ENCODE measurements around the gene TMX4.
A peak's percentile ranks its signal among the peaks of the same experiment; 100 is the strongest.
"Not testable (repeated sequence)": the region's sequence is repeated elsewhere in the genome, so short reads cannot be mapped to it uniquely, and the experiment has no call there.

TMX4 gene

DNA sequence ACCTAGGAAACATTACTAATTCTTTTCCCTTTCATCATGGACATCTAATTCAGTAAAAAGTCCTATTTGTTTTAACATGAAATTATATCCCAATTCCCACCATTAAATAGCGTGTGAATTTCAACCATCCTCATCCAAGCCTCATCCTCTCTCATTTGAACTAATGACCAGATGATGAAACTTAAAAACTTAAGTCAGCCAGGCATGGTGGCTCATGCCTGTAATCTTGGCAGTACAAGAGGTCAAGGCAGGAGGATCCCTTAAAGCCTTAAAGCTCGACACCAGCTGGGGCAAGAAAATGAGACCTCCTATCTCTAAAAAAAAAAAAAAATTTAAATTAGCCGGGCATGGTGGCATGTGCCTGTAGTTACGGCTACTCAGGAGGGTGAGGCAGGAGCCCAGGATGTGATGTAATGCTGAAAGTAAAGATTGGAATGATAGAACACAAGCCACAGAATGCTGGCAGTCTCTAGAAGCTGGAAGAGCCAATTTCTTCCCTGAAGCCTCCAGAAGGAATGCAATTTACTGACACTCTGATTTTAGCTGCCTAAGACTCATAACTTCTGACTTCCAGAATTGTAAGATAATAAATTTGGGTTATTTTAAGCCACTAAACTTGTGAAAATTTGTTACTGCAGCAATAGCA, 52.2 kb downstream of the TMX4 start:
- DNase-seq (ENCODE audit: low spot score): peak; percentile 65

DNA sequence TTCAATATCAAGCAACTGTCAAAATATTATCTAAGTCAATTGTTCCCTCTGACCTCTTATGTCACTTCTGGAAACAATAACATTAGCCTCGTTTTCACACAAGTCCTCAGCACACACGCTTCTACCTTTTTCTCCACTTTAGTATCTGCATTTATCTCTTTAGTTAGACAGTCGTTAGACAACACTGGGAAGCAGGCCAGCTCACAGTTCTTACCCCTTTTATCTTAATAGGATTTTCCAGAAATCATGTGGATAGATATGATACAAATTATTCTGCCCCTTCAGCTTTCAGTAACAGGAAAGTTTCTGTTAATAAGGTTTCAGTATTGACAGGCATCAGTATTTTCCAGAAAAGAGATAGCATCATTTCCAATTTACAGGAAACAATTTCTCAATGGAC, 53.4 kb downstream of the TMX4 start:
- DNase-seq (ENCODE audit: low spot score): no peak

DNA sequence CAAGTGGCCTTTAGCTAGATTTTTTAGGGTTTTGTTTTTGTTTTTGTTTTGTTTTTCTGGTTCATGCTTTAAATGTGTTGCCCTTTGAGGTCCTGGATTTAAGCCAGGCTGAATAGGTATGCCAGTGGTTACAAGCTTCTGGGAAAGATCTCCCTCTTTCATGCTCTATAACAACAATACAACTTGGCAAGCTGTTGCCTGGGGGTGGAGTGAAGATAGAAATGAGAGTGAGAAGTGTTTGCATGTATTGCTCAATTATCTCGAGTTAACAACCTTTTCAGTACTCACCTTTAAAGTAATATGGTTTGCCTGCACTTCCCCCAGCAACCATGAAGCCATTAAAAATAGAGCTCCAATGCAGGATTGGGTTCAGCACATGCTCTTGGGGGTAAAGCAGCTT, 60.1 kb downstream of the TMX4 start:
- no peak for DNase-seq (ENCODE audit: low spot score)

DNA sequence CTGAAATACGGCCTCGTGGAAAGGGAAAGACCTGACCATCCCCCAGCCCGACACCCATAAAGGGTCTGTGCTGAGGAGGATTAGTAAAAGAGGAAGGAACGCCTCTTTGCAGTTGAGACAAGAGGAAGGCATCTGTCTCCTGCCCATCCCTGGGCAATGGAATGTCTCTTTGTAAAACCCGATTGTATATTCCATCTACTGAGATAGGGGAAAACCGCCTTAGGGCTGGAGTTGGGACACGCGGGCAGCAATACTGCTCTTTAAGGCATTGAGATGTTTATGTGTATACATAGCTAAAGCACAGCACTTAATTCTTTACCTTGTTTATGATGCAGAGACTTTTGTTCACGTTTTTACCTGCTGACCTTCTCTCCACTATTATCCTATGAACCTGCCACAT, 63.0 kb downstream of the TMX4 start:
- DNase-seq (ENCODE audit: low spot score): not testable (repeated sequence)

DNA sequence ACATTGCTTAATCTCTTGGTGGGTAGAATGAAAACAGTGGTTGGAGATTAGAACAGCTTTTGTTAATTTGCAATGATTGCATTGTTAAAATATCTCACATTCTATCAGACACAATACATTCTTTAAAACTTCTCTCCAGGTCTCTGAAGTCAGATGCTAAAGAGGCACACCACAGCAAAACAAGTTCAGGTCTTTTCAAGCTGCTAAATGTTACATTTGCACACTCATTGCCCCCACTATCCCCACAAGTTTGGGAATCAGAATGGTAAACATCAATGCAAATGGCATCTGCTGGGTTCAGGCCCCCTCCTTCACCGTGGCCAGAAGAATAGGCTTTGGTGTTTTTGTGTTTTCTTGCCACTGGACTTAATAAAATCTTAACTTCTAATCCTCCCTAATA, 69.2 kb downstream of the TMX4 start:
- no peak for DNase-seq (ENCODE audit: low spot score)

DNA sequence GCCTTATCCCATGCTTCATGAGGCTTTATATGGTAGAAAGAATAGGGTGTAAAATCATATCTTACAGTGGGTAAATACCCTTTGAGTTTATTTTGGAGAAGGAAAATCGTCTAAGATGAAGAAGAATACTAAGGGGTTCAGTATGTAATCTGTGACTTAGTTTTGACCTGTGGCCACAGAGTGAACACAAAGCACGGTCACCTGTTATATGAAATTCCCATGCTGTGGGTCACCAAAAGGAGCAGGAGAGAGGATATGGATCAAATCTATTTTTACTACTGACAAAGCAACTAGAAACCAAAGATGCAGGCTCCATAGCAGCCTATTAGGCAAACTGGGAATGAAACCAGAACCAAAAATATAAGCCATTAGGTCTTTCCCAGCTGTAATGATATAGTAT, 75.7 kb downstream of the TMX4 start:
- no peak for DNase-seq (ENCODE audit: low spot score)

DNA sequence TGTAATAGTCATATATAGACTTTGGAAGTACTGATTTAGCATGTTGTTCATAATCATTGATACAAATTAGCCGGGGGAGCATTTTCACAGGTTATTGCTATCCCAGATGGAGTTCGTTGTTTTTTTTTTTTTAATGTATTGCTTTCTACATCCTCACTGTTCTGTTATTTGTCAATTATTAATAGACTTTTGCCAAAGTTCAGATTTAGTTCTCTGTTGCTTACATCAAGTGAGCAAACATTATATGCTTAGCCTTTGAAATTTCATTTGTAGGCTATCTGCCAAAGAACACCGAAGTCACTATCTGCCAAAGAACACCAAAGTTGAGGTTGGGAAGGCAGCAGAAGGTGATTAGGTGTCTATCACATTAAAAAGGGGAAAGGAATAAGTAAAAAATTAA, 79.2 kb downstream of the TMX4 start, which contains the start of gene HAO1:
HAO1 (minus strand) TSS at position 118 of the 400 bp plus-strand sequence; CDS start at position 82, 36 bp downstream.
- no peak for DNase-seq (ENCODE audit: low spot score)

DNA sequence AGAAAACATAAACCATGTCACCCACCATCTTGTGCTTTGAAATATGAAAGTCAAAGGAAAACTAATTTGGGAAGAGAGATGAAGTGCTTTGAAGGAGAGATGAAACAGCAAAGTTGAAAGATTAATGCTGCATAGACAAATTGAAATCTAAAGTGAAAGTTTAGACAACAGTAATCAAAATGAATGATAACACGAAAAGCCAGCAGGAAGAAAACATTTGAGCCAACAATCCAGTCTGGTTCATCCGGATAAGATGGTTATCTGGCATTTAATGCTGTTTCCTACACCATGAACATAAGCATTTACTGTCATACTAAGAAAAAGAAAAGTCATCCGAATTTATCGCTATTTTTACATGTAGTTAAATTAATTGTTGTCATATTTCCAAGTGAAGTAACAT, 79.9 kb downstream of the TMX4 start:
- no peak for DNase-seq (ENCODE audit: low spot score)

DNA sequence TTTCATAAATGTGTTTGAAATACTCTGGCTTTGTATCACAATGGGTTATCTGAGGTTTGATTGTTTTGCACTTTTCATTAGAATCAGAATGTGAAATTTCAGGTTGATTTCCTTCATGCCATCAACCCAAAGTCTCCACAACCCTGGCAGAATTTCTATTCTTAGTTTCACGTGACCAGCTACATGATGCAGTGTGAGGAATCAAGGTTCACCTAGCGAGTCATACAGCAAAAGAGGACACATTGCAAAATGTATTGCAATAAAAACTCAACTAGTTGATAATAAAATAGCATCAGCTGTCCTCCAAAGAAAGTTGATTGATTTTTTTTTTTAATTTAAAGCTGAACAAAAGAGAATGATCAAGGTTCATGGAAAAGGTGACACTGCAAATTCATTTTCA, 81.5 kb downstream of the TMX4 start:
- DNase-seq (ENCODE audit: low spot score): no peak

DNA sequence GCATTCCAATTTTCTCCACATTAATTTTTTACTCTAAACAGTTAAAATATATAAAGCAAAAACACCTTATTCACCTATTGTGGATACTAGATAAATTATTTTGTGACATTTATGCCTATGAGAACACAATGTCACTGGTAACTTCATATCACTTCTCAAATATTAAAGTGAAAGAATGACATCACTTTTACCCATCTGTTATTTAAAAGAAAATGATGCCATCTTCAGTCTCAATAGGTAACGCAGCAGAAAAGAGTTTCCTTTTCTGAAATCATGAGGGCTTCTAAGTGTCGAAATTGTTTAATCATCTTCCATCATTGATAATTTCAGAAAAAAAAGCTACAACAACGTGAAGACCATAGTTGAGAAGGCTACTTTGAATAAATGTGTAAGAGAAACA, 82.2 kb downstream of the TMX4 start:
- DNase-seq (ENCODE audit: low spot score): no peak

DNA sequence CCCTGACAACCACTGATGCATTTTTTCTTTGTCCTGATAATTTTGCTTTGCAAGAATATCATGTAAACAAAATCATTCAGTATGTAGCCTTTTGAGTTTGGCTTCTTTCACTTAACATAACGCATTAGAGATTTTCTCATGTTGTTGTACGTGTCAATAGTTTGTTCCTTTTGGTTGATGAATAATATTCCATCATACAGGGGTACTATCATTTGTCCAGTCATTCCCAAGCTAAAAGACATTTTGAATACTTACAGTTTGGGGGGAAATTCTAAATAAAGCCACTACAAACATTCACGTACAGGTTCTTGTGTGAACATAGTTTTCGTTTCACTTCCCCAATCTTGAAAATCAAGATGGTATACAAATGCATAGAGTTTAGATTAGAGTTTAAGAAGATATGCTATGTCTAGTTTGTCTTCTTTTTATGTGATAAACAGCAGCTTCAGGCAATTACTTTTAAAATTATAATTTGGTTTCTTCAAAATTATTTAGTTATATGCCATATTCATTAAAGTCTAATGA, 84.5 kb downstream of the TMX4 start:
- DNase-seq (ENCODE audit: low spot score): no peak

DNA sequence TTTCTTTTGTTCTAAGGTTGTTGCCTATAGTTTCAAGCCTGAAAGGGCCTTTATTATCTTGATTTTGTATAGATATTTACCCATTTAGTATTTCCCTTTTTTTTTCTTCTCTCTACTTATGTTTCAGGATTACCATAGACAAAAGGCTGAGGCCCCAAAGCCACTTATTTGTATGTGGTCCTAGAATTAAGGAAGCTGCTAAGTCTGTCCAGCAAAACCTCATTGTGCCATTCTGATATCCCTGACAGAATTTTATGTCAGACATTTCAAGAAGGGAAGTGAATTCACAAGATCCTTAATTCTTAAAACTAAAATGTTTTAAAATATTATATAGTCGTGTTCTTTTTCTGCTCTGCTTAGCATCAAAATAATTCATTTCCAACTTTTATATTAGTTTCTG, 86.2 kb downstream of the TMX4 start:
- DNase-seq (ENCODE audit: low spot score): no peak

DNA sequence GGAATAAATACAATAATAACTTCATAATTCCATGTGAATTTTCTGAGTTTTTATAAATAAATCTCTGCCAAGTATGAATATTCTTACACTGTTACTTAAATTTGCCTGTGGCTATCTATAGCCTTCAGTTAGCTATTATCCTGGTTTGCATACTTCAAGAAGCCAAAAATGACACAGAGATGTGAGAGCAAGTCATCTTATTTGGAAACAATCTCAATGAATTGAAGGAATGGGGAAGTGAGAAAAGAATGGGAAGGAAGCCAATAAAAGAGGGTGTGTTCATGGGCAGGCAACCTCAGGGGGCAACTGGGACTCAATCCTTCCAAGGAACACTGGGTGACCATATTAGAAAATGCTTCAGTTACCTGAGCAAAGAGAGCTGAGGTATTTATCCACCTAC, 89.2 kb downstream of the TMX4 start:
- DNase-seq (ENCODE audit: low spot score): no peak

Data from AG20443 (cell line).